ENCODE data around the gene PEAR1. TPM values are rescaled to one million over a fixed set of nuclear protein-coding genes. Genes with fewer than 3 reads are reported as not detected.

PEAR1 gene
- total and polyA plus RNA-seq, 8 donors, result 1.2 to 16.3 (median 2.7) TPM

GRCh38 chr1:156942176-156942575, 48.7 kb downstream of the PEAR1 start:
- Histone ChIP-seq H3K4me3 (no peak overlapping the region), H3K4me1 (no peaks in the 10 kb centered on the region), H3K27ac (no peak overlapping the region), H3K9me3 (no peaks in the 10 kb centered on the region), H3K27me3 (no peaks in the 10 kb centered on the region), H3K36me3 (peaks cover 72 to 100% (median 100%) of the 10 kb centered on the region in 4 donors)
- intact Hi-C loops (cut with DNase I; ENCODE audit: low total_unique reads), result no loop called here
- 79 to 94% (median 86%) methylated on average over 3 of the region's 3 CpGs for WGBS, 5 donors
- DNase-seq, result no peak
- no peak for TF ChIP-seq POLR2AphosphoS5 (IDR thresholded peaks at IDR 0.05)
- no peak for TF ChIP-seq POLR2A (IDR thresholded peaks at IDR 0.05)
- TF ChIP-seq CTCF (IDR thresholded peaks at IDR 0.05), result no peak
- TF ChIP-seq EP300 (IDR thresholded peaks at IDR 0.05), result no peak

GRCh38 chr1:156942576-156942975, 49.1 kb downstream of the PEAR1 start:
- Histone ChIP-seq H3K4me1 (no peaks in the 10 kb centered on the region), H3K9me3 (no peaks in the 10 kb centered on the region), H3K27me3 (no peaks in the 10 kb centered on the region), H3K4me3 (no peak overlapping the region), H3K27ac (no peak overlapping the region), H3K36me3 (peaks cover 76 to 100% (median 100%) of the 10 kb centered on the region in 4 donors)
- no peak for DNase-seq
- intact Hi-C loops (cut with DNase I; ENCODE audit: low total_unique reads), result no loop called here
- TF ChIP-seq CTCF (IDR thresholded peaks at IDR 0.05), result no peak
- no peak for TF ChIP-seq EP300 (IDR thresholded peaks at IDR 0.05)
- no peak for TF ChIP-seq POLR2A (IDR thresholded peaks at IDR 0.05)
- WGBS, 5 donors, result 91 to 95% (median 93%) methylated on average over 7 of the region's 7 CpGs

GRCh38 chr1:156943756-156944155, 50.2 kb downstream of the PEAR1 start:
- Histone ChIP-seq H3K36me3 (peaks cover 85 to 100% (median 100%) of the 10 kb centered on the region in 4 donors), H3K9me3 (no peaks in the 10 kb centered on the region), H3K4me3 (no peak overlapping the region), H3K27ac (no peak overlapping the region), H3K27me3 (no peaks in the 10 kb centered on the region), H3K4me1 (no peaks in the 10 kb centered on the region)
- no peak for TF ChIP-seq EP300 (IDR thresholded peaks at IDR 0.05)
- TF ChIP-seq POLR2AphosphoS5 (IDR thresholded peaks at IDR 0.05), result no peak
- TF ChIP-seq CTCF (IDR thresholded peaks at IDR 0.05), result no peak
- TF ChIP-seq POLR2A (IDR thresholded peaks at IDR 0.05), result no peak
- intact Hi-C loops (cut with DNase I; ENCODE audit: low total_unique reads), result no loop called here
- DNase-seq, result no peak
- WGBS, 5 donors, result 83 to 95% (median 91%) methylated on average over 1 to 3 of the region's 3 CpGs

- WGBS, 5 donors, result 90 to 100% (median 95%) methylated on average over 1 of the region's 1 CpG
- intact Hi-C loops (cut with DNase I; ENCODE audit: low total_unique reads), result no loop called here
- no peak for TF ChIP-seq POLR2A (IDR thresholded peaks at IDR 0.05)
- no peak for TF ChIP-seq CTCF (IDR thresholded peaks at IDR 0.05)
- no peak for TF ChIP-seq POLR2AphosphoS5 (IDR thresholded peaks at IDR 0.05)
- TF ChIP-seq EP300 (IDR thresholded peaks at IDR 0.05), result no peak
- no peak overlapping the region for H3K27ac ChIP-seq
- H3K27me3 ChIP-seq, result no peaks in the 10 kb centered on the region
- H3K4me3 ChIP-seq, result no peak overlapping the region
- H3K36me3 ChIP-seq, result peaks cover 84 to 100% (median 100%) of the 10 kb centered on the region in 4 donors
- no peaks in the 10 kb centered on the region for H3K4me1 ChIP-seq
- no peaks in the 10 kb centered on the region for H3K9me3 ChIP-seq
- DNase-seq, result no peak
These were observed 50.8 kb downstream of the PEAR1 start for GRCh38 chr1:156944268-156944667.
